Liver (tissue), 9 donors: Measurements from ENCODE around the gene SPAG17. TPM values are rescaled to one million over a fixed set of nuclear protein-coding genes. Genes with fewer than 3 reads are reported as not detected.

Experiments
- DNase-seq: peaks from one replicate; pipeline ENCODE4 v3.0.0-alpha.2; 2017; ENCODE audit warnings: low spot score
- H3K27ac ChIP-seq, 2 donors: one replicate each; pipeline ENCODE4 v1.7.0; 2013; ENCODE audit warnings: inconsistent platforms in 2 of 2, low read length in 2 of 2, control low read depth in 1 of 2, low read depth in 1 of 2, mild to moderate bottlenecking in 1 of 2
- H3K27me3 ChIP-seq, 4 donors: one replicate each; pipeline versions ENCODE4 v1.6.1 to v1.7.0; 2013; ENCODE audit warnings: low read length in 3 of 4, inconsistent platforms in 1 of 4, mild to moderate bottlenecking in 1 of 4, moderate library complexity in 1 of 4; ENCODE audit not compliant: control insufficient read depth in 4 of 4, insufficient read depth in 4 of 4
- H3K36me3 ChIP-seq, 4 donors: one replicate each; pipeline versions ENCODE4 v1.6.1 to v1.7.0; 2013; ENCODE audit warnings: low read length in 3 of 4, mild to moderate bottlenecking in 3 of 4, low read depth in 1 of 4, moderate library complexity in 1 of 4; ENCODE audit not compliant: control insufficient read depth in 4 of 4, insufficient read depth in 3 of 4
- H3K4me1 ChIP-seq, 4 donors: one replicate each; pipeline versions ENCODE4 v1.6.1 to v1.7.0; 2013; ENCODE audit warnings: low read length in 3 of 4, mild to moderate bottlenecking in 3 of 4, moderate library complexity in 1 of 4; ENCODE audit not compliant: control insufficient read depth in 4 of 4, insufficient read depth in 4 of 4
- H3K4me3 ChIP-seq, 3 donors: one replicate each; pipeline versions ENCODE4 v1.6.1 to v1.7.0; 2013; ENCODE audit warnings: low read length in 3 of 3, control low read depth in 1 of 3, low read depth in 1 of 3, mild to moderate bottlenecking in 1 of 3
- H3K9ac ChIP-seq, 2 donors: one replicate each; pipeline ENCODE4 v1.7.0; 2013; ENCODE audit warnings: low read length in 2 of 2, mild to moderate bottlenecking in 2 of 2, moderate library complexity in 2 of 2, control low read depth in 1 of 2, low read depth in 1 of 2
- H3K9me3 ChIP-seq, 4 donors: one replicate each; pipeline versions ENCODE4 v1.6.1 to v1.7.0; 2013; ENCODE audit warnings: low read length in 3 of 4; ENCODE audit not compliant: control insufficient read depth in 4 of 4
- ATF3 ChIP-seq: IDR thresholded peaks from 2 replicates; pipeline ENCODE4 v1.6.1; 2016; ENCODE audit warnings: antibody characterized with exemption
- CTCF ChIP-seq: fragments of 150-350 bp; IDR thresholded peaks from 2 replicates; pipeline ENCODE4 v1.5.1; 2017; ENCODE audit warnings: improper control_type of control experiment, low read depth, low read length; ENCODE audit not compliant: missing input control
- FOXA1 ChIP-seq: IDR thresholded peaks from 2 replicates; pipeline ENCODE4 v1.6.1; 2016; ENCODE audit warnings: antibody characterized with exemption
- FOXA2 ChIP-seq: IDR thresholded peaks from 2 replicates; pipeline ENCODE4 v1.6.1; 2016; ENCODE audit warnings: antibody characterized with exemption
- GABPA ChIP-seq, 2 donors: IDR thresholded peaks in 1 of 2; conservative IDR thresholded peaks in 1 of 2; 2 replicates each; pipeline ENCODE4 v1.6.1; 2016; ENCODE audit warnings: antibody characterized with exemption in 2 of 2, mild to moderate bottlenecking in 1 of 2, moderate library complexity in 1 of 2
- HNF4A ChIP-seq, 2 donors: conservative IDR thresholded peaks; 2 replicates each; pipeline ENCODE4 v1.6.1; 2016; ENCODE audit warnings: antibody characterized with exemption in 2 of 2, mild to moderate bottlenecking in 2 of 2
- HNF4G ChIP-seq: IDR thresholded peaks from 2 replicates; pipeline ENCODE4 v1.6.1; 2016; ENCODE audit warnings: antibody characterized with exemption
- NR2F2 ChIP-seq: IDR thresholded peaks from 2 replicates; pipeline ENCODE4 v1.6.1; 2016; ENCODE audit warnings: antibody characterized with exemption
- REST ChIP-seq: IDR thresholded peaks from 2 replicates; pipeline ENCODE4 v1.6.1; 2016; ENCODE audit warnings: antibody characterized with exemption, mild to moderate bottlenecking
- TAF1 ChIP-seq: conservative IDR thresholded peaks from 2 replicates; pipeline ENCODE4 v1.6.1; 2016; ENCODE audit warnings: antibody characterized with exemption, mild to moderate bottlenecking
- YY1 ChIP-seq: IDR thresholded peaks from 2 replicates; pipeline ENCODE4 v1.6.1; 2016; ENCODE audit warnings: antibody characterized with exemption, mild to moderate bottlenecking
- ZBTB33 ChIP-seq: IDR thresholded peaks from 2 replicates; pipeline ENCODE4 v1.6.1; 2016; ENCODE audit warnings: antibody characterized with exemption
- WGBS: extraction: QIAGEN DNeasy Blood & Tissue Kit; methylation state at CpG from one replicate; pipeline ENCODE4 v1.1.7; 2013; 5-methylcytosine and 5-hydroxymethylcytosine counted together
- polyA plus RNA-seq, 2 donors: library from polyadenylated mRNA; stranded (reverse) in 1 of 2; unstranded in 1 of 2; fragments of 200-250 nt in 1 of 2; fragments of >200 nt in 1 of 2; fragmentation: Nextera tagmentation in 1 of 2; extraction: Ambion mirVana in 1 of 2; gene quantifications; one replicate each; pipeline versions ENCODE4 v1.2.1 to v1.2.3, GENCODE V29; 2013 to 2015
- total RNA-seq, 2 donors: library from RNA; depleted of rRNA; stranded (reverse); fragments of >200 nt; gene quantifications; one replicate each; pipeline ENCODE4 v1.2.3, GENCODE V29; 2014
- donor health status: healthy.
- donor health status: healthy.
- donor health status: healthy.
- donor health status: healthy.
- donor health status: healthy.

SPAG17 gene
- total and polyA plus RNA-seq, 4 donors = 0.17 to 0.75 TPM; not detected in 2

GRCh38 chr1:118047006-118047649, 137.9 kb downstream of the SPAG17 start:
- H3K27me3 ChIP-seq = no peaks in the 10 kb centered on the region
- H3K9me3 ChIP-seq = no peaks in the 10 kb centered on the region
- no peak overlapping the region for H3K9ac ChIP-seq
- peaks cover 0 to 3% (median 0%) of the 10 kb centered on the region in 4 donors for H3K4me1 ChIP-seq
- no peak overlapping the region for H3K27ac ChIP-seq
- WGBS = 93% methylated on average over 3 of the region's 3 CpGs
- DNase-seq = no peak
- no peak overlapping the region for H3K4me3 ChIP-seq
- TF ChIP-seq NR2F2 (no peak), ATF3 (no peak)
- H3K36me3 ChIP-seq = no peaks in the 10 kb centered on the region

- H3K9me3 ChIP-seq = no peaks in the 10 kb centered on the region
- WGBS = 74% methylated on average over 1 of the region's 1 CpG
- TF ChIP-seq YY1 (no peak), CTCF (no peak), FOXA1 (no peak), ATF3 (no peak), HNF4G (no peak), HNF4A (conservative IDR thresholded peaks at IDR 0.05) (no peak), ZBTB33 (no peak), GABPA (IDR thresholded peaks at IDR 0.05 in 1 of 2, conservative IDR thresholded peaks at IDR 0.05 in 1 of 2) (no peak), NR2F2 (no peak)
Observed at GRCh38 chr1:118043624-118044023, 141.4 kb downstream of the SPAG17 start.

GRCh38 chr1:118042501-118042900, 142.5 kb downstream of the SPAG17 start:
- 67% methylated on average over 2 of the region's 2 CpGs for WGBS
- no peaks in the 10 kb centered on the region for H3K9me3 ChIP-seq
- no peak overlapping the region for H3K9ac ChIP-seq
- DNase-seq = no peak
- no peaks in the 10 kb centered on the region for H3K27me3 ChIP-seq
- no peak overlapping the region for H3K4me3 ChIP-seq
- TF ChIP-seq REST (no peak), YY1 (no peak), FOXA2 (no peak), FOXA1 (no peak), NR2F2 (no peak), TAF1 (no peak), HNF4G (no peak)
- no peaks in the 10 kb centered on the region for H3K36me3 ChIP-seq
- H3K27ac ChIP-seq = no peak overlapping the region
- H3K4me1 ChIP-seq = no peaks in the 10 kb centered on the region

More at GRCh38 chr1:118043624-118044023, 141.4 kb downstream of the SPAG17 start:
- no peak for DNase-seq
- Histone ChIP-seq H3K27ac (no peak overlapping the region), H3K27me3 (no peaks in the 10 kb centered on the region), H3K4me1 (no peaks in the 10 kb centered on the region), H3K4me3 (no peak overlapping the region), H3K36me3 (no peaks in the 10 kb centered on the region), H3K9ac (no peak overlapping the region)
